Measurements from ENCODE around the gene NGEF.
"Not testable (repeated sequence)": the region's sequence is repeated elsewhere in the genome, so short reads cannot be mapped to it uniquely, and the experiment has no call there.

NGEF gene

DNA sequence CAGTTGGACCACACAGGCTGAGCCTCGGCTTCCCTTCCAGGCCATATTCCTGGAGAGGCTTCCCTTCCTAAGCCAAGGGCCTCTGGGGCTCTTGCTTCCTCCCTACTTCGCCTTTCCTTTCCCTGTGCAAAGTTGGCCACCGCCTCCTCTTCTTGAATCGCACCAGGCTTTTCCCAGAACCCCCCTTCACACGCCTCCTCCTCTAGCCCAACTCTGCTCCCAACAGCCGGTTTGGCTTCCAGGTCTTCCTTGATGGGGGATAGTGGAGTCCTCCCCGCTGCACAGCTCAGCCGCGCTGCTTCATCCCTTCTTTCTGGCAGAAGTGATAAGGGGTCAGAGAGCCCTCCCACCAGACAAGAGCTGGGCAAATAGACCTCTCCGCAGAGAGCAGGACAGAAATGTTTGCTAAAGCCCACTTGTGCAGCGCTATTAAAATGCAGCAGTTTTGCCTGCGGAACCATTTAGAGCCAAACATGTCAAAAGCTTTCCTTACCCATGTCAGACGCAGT lies 86.6 kb downstream of the NGEF start:
- no peak for DNase-seq

DNA sequence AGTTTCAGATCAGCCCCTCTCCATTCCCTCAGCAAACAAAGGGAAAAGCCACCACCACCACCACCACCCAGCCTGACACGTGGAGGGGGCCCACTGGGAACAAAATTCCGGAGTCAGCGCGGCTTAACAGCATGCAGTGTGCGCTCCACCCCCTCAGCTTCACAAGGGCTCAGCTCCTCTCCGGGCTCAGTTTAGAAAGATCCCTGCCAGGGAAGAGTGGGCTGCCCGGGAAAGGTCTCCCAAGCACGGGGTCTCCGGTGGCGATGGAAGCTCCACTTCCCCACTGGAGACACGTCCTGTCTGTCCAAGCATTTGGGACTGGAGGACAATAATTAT lies 87.3 kb downstream of the NGEF start:
- DNase-seq: no peak

DNA sequence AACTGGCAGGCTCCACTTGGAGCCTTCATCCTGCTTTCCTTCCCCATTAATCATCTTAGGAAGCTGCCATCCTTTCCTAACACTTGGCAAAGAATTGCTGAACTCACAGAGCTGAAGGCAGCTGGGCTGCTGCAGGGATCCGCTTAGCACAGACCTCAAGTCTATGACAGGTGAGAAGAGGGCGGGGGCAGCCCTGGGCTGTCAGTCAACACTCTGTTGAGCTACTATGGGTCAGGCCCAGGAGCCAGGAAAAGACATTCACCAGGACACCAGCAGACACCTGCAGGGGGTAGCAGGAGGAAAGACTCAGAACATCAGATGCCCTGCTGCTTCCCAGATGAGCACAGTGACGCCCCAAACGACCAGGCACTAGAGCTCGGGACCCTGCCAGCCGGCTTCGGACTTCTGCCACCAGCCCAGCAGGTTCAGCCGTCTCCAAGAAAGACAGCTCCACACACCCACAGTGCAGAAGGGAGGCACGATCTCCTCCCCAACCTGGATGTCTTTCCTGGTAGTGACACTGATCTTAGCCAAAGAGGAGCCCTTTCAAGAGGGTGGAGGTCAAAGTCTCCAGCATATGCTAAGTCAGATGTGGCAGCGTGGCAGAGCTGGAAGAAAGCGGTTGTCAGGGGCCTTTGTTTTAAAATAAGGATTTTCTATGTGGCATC lies 87.8 kb downstream of the NGEF start:
- no peak for DNase-seq

DNA sequence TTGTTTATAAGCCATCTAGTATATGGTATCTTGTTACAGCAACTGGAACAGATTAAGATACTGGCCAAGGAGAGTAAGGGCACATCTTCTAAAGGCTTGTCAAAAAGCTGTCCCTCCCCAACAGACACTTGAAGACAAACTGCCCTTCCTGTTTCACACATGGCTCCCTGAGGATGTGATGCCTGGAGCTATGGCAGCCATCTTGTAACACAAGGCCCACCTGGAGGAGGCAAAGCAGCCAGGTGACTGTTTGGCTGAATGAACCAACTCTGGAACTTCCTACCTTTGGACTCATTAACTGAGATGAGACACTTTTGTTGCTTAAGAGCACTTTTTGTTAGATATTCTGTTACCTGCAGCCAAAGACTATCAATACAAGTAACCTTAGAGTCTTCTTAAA lies 88.6 kb downstream of the NGEF start:
- DNase-seq: no peak

DNA sequence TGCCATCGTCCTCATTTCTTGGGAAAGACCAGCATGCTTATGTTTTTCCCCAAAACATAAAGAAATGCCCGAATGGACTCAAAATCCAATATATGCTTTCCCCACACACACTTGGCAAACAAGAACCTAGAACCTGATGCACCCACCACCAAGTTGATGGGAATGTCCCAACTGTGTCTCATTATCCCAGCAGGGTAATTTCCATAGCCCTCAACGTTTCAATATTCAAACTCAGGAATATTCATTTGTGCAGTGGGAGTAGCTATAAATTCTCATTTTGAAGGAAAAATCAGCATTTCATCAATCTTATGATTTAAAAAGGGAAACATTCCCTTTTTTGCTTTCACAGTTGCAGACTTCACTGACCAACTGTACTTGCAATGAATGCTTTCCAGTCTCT lies 92.3 kb downstream of the NGEF start:
- no peak for DNase-seq

DNA sequence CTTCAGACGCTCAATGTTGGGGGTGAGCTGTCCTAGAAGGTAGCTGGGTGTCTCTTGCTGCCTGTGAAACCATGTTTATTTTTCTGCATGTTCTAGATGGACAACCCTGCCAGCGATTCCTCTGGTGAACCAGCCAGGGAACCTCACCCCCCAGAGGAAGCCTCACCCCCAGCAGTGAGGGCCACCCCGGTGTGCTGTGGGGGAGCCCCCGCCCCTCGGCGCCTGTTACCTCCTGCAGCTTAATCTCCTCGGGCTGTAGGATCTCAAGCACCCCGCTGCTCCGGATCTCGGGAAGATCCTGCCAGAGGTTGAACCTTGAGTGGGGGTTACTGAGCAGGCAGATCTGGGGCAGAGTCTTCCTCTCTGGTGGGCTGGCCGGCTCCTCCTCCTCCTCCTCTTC lies 93.0 kb downstream of the NGEF start:
- no peak for DNase-seq

DNA sequence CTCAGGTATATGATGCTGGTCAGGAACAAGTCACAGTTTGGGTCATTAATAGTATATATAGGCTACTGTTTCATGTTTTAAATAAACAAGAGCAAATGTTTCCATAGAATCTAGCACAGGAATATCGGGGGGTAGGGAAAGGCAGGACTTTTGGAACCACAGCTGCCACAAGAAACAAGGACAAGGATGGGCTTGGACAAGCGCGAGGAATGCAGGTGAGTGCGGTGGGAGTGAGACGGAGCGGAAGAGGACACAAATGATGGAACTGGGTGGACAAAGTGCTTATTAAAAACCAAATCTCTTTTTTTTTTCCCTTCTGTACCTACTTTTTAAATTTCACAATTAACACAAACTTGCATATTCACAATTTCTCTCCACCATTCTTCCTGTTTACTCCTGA lies 93.9 kb downstream of the NGEF start:
- no peak for DNase-seq

DNA sequence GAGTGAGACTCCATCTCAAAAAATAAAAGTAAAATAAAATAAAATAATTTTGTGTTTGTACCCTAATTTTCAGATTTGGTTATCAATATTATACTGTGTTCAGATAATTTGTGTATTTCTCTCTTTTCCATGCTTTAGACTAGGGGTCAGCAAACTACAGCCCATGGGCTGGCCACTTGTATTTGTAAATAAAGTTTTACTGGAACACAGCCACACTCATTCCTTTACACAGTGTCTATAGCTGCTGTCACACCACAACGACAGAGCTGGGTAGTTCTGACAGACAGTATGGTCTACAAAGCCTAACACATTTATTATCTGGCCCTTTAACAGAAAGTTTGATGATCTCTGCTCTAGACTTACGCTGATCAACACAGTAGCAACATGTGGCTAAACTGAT lies 99.2 kb downstream of the NGEF start:
- no peak for DNase-seq

DNA sequence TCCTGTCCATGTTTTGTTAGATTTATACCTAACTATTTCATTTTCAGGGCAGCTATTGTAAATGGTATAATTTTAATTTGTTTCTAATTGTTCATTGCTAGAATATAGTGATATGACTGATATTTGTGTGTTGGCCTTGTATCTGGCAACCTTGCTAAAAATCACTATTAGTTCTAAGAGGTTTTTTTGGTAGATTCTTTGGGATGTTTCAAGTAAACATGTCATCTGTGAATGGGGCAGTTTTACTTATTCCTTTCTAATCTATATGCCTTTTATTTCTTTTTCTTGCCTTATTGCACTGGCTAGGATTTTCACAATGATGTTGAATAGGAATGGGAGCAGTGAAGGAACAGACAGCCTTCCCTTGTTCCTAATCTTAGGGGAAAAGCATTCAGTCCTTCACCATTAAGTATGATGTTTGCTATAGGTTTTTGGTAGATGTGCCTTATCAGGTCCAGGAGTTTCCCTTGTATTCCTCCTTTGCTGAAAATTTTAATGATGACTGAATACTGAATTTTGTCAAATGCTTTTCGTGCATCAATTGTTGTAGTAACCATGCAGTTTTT lies 101.3 kb downstream of the NGEF start:
- no peak for DNase-seq

DNA sequence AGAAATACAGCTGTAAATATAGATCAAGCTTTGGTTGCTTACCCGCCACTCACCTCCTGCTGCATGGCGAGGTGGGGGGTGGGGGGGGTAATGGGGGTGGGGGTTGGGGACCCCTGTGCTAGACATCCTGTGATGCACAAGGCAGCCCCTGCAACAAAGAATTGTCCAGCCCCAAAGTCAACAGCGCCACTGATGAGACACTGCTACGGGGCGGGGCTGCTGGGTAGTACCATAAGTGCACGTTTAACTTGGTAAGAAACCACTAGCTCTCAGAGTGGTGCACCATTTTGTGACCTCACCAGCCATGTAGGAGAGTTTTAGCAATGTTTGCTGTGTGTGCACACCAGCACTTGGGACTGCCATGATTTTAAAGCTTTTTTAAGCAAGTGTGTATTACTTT lies 102.7 kb downstream of the NGEF start:
- DNase-seq: no peak

DNA sequence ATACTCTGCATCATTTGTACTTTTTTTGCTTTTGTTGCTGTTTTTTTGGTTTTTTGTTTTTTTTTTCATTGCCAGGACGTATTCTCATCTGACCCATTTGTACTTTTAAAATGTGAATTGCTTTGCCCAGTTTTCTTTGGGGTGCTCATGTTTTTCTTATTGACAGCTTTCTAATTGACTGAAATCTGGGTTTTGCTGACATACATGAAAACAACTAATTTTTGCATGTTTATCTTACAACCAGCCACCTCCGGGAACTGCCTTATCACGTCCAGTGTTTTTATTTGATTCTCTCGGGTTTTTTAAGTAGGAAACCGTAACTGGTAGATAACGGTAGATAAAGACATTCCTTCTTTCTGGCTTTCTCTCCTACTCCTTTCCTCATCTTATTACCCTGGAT lies 104.4 kb downstream of the NGEF start:
- no peak for DNase-seq

DNA sequence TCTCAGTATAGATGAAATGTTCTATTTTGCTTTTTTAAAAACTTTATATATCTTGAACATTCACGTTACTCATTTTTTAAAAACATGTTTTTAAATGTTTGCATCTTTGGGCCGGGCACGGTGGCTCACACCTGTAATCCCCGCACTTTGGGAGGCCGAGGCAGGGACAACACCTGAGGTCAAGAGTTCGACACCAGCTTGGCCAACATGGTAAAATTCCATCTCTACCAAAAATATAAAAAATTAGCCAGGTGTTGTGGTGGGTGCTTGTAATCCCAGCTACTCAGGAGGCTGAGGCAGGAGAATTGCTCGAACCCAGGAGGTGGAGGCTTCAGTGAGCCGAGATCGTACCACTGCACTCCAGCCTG lies 105.4 kb downstream of the NGEF start:
- not testable (repeated sequence) for DNase-seq

DNA sequence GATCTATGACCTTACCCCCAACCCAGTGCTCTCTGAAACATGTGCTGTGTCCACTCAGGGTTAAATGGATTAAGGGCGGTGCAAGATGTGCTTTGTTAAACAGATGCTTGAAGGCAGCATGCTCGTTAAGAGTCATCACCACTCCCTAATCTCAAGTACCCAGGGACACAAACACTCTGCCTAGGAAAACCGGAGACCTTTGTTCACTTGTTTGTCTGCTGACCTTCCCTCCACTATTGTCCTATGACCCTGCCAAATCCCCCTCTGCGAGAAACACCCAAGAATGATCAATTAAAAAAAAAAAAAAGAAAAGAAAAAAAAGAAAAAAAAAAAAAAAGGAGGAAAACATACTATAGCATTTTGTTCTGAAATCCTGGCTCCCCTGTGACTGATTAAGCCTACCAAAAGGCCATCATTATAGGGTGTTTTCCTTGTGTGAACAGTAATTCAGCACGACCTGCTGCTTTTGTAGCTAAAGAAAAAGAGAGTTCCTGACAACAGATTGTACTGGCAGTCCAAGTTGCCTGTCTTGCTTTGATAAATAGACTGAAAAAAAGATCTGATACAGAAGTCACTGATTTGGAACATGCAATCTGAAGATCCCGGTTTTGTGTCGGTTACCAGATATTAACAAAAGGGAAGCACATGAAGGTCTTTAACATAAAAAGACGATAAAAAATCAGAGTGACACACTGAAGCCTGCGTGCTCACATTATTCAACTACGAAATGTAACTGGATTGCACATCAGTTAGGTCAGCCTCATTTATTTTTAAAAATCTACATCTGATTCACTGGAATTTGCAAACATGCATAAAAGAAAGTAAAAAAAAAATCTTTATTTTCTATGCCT lies 106.0 kb downstream of the NGEF start:
- not testable (repeated sequence) for DNase-seq

DNA sequence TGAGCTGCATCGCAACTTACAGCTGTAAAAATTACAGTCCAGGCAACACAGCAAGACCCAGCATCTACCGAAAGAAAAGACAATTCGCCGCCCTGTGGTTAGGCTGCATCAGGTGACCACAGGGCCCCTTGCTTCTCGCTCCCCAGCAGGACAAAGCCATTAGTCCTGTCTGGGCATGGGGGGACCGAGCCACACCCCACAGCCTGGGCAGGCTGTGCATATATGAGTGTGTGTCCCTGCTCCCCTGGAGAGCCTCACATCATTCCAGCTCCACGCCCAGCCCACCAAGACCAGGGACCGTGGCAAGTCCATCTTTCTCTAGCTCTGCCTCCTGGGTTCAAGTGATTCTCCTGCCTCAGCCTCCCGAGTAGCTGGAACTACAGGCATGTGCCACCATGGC lies 109.1 kb downstream of the NGEF start:
- DNase-seq: no peak

DNA sequence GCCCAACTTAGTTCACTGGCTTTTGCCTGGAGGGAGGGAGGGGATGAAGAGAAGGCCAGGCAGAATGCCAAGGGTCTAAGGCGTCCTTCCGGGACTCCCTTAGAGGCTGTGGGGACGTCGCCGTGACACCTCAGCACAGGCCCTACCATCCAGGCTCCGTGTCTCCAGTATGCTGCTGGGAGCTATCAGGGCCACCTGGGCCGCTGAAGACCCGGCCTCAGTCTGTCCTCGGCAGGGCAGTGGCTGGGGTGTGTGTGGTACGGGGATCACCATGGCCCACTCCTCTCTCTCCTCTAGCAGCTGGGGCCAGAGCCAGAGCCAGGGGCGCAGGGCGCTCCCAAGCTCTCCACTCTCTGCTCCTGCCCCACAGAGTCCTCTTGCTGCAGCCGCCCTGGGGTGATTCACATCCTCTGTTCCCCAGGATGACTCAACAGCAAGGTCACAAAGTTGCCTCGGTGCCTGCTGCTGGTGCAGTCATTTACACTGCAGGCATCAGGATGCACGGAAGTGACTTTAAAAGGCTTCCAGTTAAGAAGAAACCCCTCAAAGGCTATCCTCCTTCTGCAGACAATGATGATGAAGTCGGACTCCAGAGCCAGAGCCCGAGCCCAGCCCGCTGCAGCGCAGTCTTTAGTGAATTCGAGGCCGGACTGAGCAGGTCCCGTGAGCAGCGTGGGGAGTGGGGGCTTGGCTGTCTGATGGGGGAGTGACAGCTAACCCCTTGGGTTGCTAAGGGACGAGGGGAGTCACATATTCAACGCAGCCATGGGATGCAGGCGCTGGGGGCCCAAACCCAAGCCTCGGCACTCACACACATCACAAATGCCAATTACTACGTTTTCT lies 111.1 kb downstream of the NGEF start:
- peak; percentile 72 for DNase-seq

DNA sequence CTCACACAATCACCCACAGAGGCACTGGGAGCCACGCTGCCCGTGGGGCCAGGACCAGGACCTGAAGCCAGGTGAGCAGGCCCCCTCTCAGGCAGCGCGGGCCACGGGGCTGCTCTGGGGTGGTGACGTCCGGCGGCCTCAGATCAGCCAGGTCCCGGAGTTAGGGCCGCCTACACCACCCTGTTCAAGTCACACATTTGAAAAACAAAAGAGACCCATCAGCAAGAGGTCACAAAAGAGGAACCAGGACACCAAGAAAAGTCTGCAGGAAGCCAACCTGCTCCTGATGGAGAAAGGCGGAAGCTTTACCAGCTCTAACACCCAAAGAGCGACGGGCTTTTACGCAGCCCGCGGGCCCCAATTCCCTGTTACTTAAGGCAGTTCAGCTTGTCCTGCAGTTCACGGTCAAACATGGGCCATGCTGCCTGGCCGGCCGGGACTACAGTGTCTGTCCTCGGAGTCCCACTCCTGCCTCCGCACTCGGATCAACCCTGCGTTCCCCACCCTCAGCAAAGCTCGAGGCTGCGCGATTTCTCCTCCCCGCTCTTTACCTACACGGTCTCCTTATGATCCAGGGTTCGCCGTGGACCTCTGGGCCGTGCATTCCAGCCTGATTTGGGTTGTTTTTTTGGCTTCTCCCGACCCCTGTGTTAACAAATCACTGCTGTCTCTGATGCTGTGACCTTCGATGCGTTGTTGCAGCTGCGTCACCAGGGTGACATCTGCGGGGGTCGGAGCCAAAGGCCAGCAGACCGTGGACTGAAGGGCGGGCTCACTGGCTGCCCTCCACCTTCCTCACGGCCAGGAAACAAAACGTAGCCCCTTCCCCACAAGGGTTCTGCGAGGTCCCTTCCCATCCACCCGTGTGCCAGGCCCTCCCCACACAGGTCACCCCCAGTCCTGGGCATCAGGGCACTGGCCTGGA lies 112.0 kb downstream of the NGEF start:
- no peak for DNase-seq

DNA sequence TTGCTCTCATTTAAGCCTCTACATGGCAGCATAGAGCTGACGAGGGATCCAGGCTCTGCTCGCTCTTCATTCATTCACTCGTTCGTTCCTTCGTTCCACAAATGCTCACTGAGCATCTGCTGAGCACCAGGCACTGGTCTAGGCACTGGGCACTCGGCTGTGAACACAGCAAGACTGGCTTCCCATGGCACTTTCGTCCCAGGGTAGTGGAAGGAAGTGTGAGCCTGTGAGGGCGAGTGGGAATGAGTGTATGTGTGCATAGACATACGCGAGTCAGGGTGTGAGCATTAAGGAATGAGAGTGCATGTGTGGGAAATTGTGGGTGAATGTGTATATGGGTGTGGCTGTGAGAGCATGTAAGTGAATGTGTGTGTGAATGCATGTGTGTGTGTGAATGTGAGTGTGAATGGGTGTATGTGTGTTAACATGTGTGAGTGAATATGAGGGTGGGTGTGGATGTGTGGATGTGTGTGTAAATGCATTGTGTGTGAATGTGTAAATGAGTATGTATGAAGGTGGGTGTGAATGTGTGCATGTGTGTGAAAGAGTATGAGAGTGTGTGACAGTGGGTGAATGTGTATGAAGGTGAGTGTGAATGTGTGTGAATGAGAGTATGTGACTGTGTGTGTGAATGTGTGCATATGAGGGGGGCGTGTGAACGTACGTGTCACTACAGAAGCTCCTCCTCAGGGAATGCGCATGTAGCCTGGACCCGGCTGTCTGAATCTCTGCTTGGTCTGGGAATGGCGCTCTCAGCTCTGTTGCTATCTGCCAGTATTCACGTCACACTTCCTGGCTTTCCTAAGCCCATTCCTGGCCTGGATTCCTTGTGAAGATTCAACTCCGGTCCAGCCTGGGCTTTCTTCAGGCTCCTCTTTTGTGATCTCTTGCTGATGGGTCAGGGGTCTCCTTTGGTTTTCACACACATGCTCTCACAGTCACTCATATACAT lies 114.2 kb downstream of the NGEF start:
- no peak for DNase-seq

DNA sequence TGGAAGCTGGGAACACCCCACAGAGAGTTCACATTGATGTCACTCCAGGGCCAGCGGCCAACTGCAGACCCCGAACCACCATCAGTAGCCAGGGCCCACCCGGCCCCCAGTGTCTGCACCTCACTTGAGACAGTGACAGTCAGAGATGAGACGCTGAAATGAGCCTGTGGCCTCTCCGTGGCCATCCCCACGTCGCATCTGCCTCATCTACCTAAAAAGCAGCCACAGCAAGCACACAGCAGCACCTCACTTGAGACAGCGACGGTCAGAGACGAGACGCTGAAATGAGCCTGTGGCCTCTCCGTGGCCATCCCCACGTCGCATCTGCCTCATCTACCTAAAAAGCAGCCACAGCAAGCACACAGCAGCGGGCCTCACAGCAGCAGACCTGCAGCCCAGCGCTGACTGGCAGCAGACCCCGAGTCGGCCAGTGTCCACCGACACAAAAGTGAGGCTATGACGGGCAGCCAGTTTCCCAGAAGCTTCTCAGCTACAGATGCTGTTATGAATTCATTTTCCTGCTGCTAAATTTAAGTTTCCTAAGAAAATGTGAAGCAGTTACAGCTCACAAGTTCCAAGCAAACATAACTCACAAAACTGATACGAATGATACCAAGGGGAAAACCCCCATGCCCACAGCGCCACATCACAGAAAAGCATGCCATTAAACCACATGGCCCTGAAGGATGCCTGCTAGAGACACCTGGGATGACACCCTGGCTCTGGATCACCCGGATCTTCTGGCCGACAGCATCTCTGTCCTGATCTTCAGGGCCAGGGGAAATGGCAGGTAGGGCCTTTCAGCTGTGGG lies 115.3 kb downstream of the NGEF start:
- DNase-seq: peak; percentile 40

DNA sequence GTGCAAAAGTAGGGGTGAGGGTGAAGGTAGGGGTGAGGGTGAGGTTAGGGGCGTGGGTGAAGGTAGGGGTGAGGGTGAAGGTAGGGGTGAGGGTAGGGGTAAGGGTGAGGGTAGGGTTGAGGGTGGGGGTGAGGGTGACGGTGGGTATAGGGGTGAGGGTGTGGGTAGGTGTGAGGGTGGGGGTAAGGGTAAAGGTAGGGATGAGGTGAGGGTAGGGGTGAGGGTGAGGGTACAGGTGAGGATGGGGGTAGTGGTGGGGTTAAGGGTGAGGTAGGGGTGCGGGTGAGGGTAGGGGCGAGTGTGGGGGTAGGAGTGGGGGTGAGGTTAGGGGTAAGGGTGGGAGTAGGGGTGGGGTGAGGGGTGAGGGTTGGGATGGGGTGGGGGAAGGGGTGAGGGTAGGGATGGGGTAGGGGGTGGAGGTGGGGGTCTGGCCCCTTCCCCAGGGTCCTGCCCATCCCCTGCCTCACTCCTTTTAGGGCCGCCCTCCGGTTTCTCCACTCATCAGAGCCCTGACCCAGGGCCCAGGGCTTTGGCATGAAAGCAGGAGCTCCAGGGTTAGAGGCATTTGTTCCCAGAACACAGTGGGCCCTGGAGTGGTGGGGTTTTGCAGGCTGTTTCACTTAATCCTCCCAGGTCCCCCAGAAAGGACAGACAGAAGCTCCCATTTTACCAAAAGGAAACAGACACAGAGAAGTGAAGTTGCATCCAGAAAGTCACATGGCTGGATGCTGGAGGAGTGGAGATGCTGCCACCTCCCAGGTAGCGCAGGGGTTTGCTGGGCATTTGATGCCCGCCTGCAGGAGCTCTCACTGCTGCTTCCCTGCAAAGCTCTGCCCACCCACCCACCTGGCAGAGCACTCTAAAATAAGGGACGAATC lies 116.1 kb downstream of the NGEF start:
- DNase-seq: no peak
